Panc1 (cell line): Measurements from ENCODE around the gene FLT1. TPM values are rescaled to one million over a fixed set of nuclear protein-coding genes. Genes with fewer than 3 reads are reported as not detected.

Experiments
- ATAC-seq: fragments of 200-7000 bp; cut with Tn5 transposase; 2 replicates; pipeline ENCODE4 v1.9.1; 2020; ENCODE audit warnings: mild to moderate bottlenecking, moderate library complexity
- BruUV-seq: library from RNA; stranded (reverse); fragments of 400-500 nt; replicated peaks from 2 replicates; lab custom pipeline; 2021; lab: Mats Ljungman, UMichigan
- CTCF ChIA-PET: fragments of 300-600 bp; sonication (Branson Sonifier 250); formaldehyde crosslinking; loops from one replicate; lab custom pipeline; 2022; ENCODE audit warnings: antibody characterized with exemption; lab: Charles Lee
- POLR2A ChIA-PET: fragments of 300-600 bp; sonication (Branson Sonifier 250); formaldehyde crosslinking; loops from one replicate; lab custom pipeline; 2022; ENCODE audit warnings: antibody characterized with exemption; lab: Charles Lee
- DNase-seq: peaks from one replicate; pipeline ENCODE4 v3.0.0-alpha.2; 2010; ENCODE audit warnings: low read depth, low spot score
- H3K27ac ChIP-seq: 2 replicates; pipeline ENCODE4 v1.5.1; 2011; ENCODE audit warnings: mild to moderate bottlenecking, low read length, inconsistent platforms
- H3K27me3 ChIP-seq: fragments of 200-500 bp; sonication (Bioruptor generic); 2 replicates; pipeline ENCODE4 v1.6.0; 2014; ENCODE audit warnings: low read length, inconsistent platforms; ENCODE audit not compliant: control insufficient read depth, insufficient read depth
- H3K36me3 ChIP-seq: fragments of 200-500 bp; sonication (Bioruptor generic); 2 replicates; pipeline ENCODE4 v1.5.1; 2014; ENCODE audit warnings: inconsistent platforms, mild to moderate bottlenecking, low read length, moderate library complexity; ENCODE audit not compliant: control insufficient read depth, insufficient read depth
- H3K4me1 ChIP-seq: 2 replicates; pipeline ENCODE4 v1.5.1; 2011; ENCODE audit warnings: inconsistent platforms, mild to moderate bottlenecking, low read length, moderate library complexity; ENCODE audit not compliant: control insufficient read depth, insufficient read depth
- H3K4me3 ChIP-seq, 2 experiments: 2 replicates each; pipeline ENCODE4 v1.5.1; 2011 to 2012; ENCODE audit warnings: low read depth in 2 of 2, low read length in 2 of 2, mild to moderate bottlenecking in 2 of 2, inconsistent platforms in 1 of 2, moderate library complexity in 1 of 2
- H3K9me3 ChIP-seq: fragments of 200-500 bp; sonication (Bioruptor generic); 2 replicates; pipeline ENCODE4 v1.5.1; 2014; ENCODE audit warnings: low read depth, mild to moderate bottlenecking, inconsistent platforms, low read length, moderate library complexity; ENCODE audit not compliant: control insufficient read depth, insufficient read depth
- POLR2AphosphoS5 ChIP-seq: IDR thresholded peaks from 2 replicates; pipeline ENCODE4 v1.6.1; 2012; ENCODE audit warnings: mild to moderate bottlenecking, low read depth, low read length, moderate library complexity
- SIN3A ChIP-seq: IDR thresholded peaks from 2 replicates; pipeline ENCODE4 v1.6.1; 2012; ENCODE audit warnings: low read depth, mild to moderate bottlenecking, low read length, moderate library complexity, borderline replicate concordance; ENCODE audit not compliant: insufficient read depth
- TCF7L2 ChIP-seq: IDR thresholded peaks from 2 replicates; pipeline ENCODE4 v1.6.1; 2011; ENCODE audit warnings: mild to moderate bottlenecking, low read depth, low read length, inconsistent platforms
- in situ Hi-C: cut with HindIII; loops from 2 replicates; pipeline ENCODE4 v1.10.0; 2016; ENCODE audit warnings: low sequenced_read_pairs, low pct_unique_long_range_greater_than_20kb
- intact Hi-C: fragments of 100-400 bp; cut with micrococcal nuclease; formaldehyde crosslinking; loops from one replicate; pipeline ENCODE4 v1.10.0; 2022; ENCODE audit not compliant: unreplicated experiment
- total RNA-seq: library from RNA; stranded (reverse); gene quantifications from one replicate; pipeline ENCODE4 v1.2.1, GENCODE V29; 2021; ENCODE audit not compliant: unreplicated experiment
- TF ChIP-seq, protein P1 (sequence below), 2 experiments: IDR thresholded peaks; 2 replicates each; pipeline ENCODE4 v1.6.1; 2011 to 2012; ENCODE audit warnings: low read depth in 2 of 2, control low read depth in 1 of 2, low read length in 1 of 2, mild to moderate bottlenecking in 1 of 2, moderate library complexity in 1 of 2; ENCODE audit not compliant: insufficient read depth in 1 of 2
- TF ChIP-seq, protein P2 (sequence below): fragments of 450-650 bp; IDR thresholded peaks from 2 replicates; pipeline ENCODE4 v1.5.1; 2017; ENCODE audit warnings: mild to moderate bottlenecking

Gene FLT1
- total RNA-seq, 1 experiment from 2014 or later = 0.15 TPM

DNA sequence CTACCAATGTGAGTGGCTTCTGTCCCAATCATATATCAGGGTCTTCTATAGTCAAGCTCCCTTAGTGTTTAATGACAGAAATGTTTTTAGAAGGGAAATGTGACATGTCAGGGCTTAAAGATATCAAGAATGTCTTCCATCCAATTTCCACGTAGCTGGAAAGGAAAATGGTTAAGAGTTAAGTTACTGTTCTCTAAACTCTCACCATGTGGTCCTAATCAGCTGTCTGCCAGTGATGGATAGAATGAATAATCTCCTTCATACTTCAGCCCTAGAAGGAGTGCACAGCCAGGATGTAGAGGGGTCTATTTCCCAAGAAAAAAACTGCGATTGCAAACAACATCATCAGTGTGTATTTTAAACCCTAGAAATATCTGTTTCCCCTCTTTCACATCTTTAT, 36.3 kb downstream of the FLT1 start:
- no peak for ATAC-seq
- H3K27ac ChIP-seq = no peak overlapping the region
- H3K9me3 ChIP-seq = no peaks in the 10 kb centered on the region
- no peaks in the 10 kb centered on the region for H3K4me1 ChIP-seq
- in situ Hi-C loops (no loop called here), intact Hi-C loops (no loop called here)
- H3K27me3 ChIP-seq = no peaks in the 10 kb centered on the region; the same call in 1 of the 2 replicates
- TF ChIP-seq TCF7L2 = no peak
- TF ChIP-seq SIN3A = no peak
- no peak for TF ChIP-seq POLR2AphosphoS5
- TF ChIP-seq, protein P1, sequence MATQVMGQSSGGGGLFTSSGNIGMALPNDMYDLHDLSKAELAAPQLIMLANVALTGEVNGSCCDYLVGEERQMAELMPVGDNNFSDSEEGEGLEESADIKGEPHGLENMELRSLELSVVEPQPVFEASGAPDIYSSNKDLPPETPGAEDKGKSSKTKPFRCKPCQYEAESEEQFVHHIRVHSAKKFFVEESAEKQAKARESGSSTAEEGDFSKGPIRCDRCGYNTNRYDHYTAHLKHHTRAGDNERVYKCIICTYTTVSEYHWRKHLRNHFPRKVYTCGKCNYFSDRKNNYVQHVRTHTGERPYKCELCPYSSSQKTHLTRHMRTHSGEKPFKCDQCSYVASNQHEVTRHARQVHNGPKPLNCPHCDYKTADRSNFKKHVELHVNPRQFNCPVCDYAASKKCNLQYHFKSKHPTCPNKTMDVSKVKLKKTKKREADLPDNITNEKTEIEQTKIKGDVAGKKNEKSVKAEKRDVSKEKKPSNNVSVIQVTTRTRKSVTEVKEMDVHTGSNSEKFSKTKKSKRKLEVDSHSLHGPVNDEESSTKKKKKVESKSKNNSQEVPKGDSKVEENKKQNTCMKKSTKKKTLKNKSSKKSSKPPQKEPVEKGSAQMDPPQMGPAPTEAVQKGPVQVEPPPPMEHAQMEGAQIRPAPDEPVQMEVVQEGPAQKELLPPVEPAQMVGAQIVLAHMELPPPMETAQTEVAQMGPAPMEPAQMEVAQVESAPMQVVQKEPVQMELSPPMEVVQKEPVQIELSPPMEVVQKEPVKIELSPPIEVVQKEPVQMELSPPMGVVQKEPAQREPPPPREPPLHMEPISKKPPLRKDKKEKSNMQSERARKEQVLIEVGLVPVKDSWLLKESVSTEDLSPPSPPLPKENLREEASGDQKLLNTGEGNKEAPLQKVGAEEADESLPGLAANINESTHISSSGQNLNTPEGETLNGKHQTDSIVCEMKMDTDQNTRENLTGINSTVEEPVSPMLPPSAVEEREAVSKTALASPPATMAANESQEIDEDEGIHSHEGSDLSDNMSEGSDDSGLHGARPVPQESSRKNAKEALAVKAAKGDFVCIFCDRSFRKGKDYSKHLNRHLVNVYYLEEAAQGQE (IDR thresholded peaks at IDR 0.05; ENCODE audit: insufficient read depth in 1 of 2, low read depth in 2 of 2, low read length in 1 of 2) = no peak
- TF ChIP-seq, protein P2, sequence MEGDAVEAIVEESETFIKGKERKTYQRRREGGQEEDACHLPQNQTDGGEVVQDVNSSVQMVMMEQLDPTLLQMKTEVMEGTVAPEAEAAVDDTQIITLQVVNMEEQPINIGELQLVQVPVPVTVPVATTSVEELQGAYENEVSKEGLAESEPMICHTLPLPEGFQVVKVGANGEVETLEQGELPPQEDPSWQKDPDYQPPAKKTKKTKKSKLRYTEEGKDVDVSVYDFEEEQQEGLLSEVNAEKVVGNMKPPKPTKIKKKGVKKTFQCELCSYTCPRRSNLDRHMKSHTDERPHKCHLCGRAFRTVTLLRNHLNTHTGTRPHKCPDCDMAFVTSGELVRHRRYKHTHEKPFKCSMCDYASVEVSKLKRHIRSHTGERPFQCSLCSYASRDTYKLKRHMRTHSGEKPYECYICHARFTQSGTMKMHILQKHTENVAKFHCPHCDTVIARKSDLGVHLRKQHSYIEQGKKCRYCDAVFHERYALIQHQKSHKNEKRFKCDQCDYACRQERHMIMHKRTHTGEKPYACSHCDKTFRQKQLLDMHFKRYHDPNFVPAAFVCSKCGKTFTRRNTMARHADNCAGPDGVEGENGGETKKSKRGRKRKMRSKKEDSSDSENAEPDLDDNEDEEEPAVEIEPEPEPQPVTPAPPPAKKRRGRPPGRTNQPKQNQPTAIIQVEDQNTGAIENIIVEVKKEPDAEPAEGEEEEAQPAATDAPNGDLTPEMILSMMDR = no peak
- H3K36me3 ChIP-seq = no peaks in the 10 kb centered on the region
- CTCF ChIA-PET = no interaction called here
- POLR2A ChIA-PET = no interaction called here
- no peak overlapping the region for H3K4me3 ChIP-seq
- no TSS peak for BruUV-seq
- DNase-seq = no peak

DNA sequence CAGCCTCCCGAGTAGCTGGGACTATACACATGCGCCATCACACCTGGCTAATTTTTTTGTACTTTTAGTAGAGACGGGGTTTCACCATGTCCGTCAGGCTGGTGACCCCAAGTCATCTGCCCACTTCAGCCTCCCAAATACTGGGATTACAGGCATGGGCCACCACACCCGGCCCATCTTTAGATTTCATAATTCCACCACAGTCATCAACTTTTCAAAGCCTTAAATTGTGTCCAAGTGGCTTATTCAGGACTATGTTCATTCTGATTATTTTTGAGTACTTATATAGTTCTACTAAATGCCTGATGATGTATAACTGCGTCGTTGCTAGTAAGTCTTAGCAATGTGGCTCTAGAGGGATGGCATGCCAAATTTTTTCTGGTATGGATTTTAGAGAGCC, 36.9 kb downstream of the FLT1 start:
- H3K36me3 ChIP-seq = no peaks in the 10 kb centered on the region
- H3K27ac ChIP-seq = no peak overlapping the region
- ChIA-PET POLR2A (no interaction called here), CTCF (no interaction called here)
- intact Hi-C loops = no loop called here
- in situ Hi-C loops = no loop called here
- BruUV-seq = no TSS peak
- DNase-seq (no peak), ATAC-seq (no peak)
- H3K4me1 ChIP-seq = no peaks in the 10 kb centered on the region
- no peaks in the 10 kb centered on the region for H3K9me3 ChIP-seq
- H3K4me3 ChIP-seq = no peak overlapping the region
- TF ChIP-seq, protein P1 (IDR thresholded peaks at IDR 0.05; ENCODE audit: insufficient read depth in 1 of 2, low read depth in 2 of 2, low read length in 1 of 2) = no peak
- TF ChIP-seq TCF7L2 (no peak), SIN3A (no peak), POLR2AphosphoS5 (no peak)
- TF ChIP-seq, protein P2 = no peak
- H3K27me3 ChIP-seq = no peaks in the 10 kb centered on the region; the same call in 1 of the 2 replicates
